D341Med (cell line): Measurements from ENCODE around the gene TJP2.
A peak's percentile ranks its signal among the peaks of the same experiment; 100 is the strongest.

Experiments
- DNase-seq: peaks from one replicate; pipeline ENCODE4 v3.0.0; 2012; ENCODE audit warnings: low spot score

TJP2 gene

GRCh38 chr9:69173891-69174615 is at the start of gene TJP2:
TSS of gene TJP2 (plus strand) at chr9:69174277. CDS start at chr9:69174373, 96 bp downstream.
- DNase-seq: peak; percentile 77

GRCh38 chr9:69130456-69131441 is 43.3 kb upstream of the TJP2 start:
- DNase-seq: no peak

GRCh38 chr9:69131682-69132081 is 42.4 kb upstream of the TJP2 start:
- DNase-seq: no peak

GRCh38 chr9:69132361-69132760 is 41.7 kb upstream of the TJP2 start:
- DNase-seq: no peak

- DNase-seq: no peak
Measured at GRCh38 chr9:69134412-69134811, 39.7 kb upstream of the TJP2 start.

GRCh38 chr9:69136185-69136584 is 37.9 kb upstream of the TJP2 start:
- no peak for DNase-seq

GRCh38 chr9:69136779-69137178 is 37.3 kb upstream of the TJP2 start:
- DNase-seq: no peak

- no peak for DNase-seq
Measured at GRCh38 chr9:69137311-69137710, 36.8 kb upstream of the TJP2 start.

GRCh38 chr9:69139596-69139995 is 34.5 kb upstream of the TJP2 start:
- DNase-seq: no peak

GRCh38 chr9:69140123-69140735 is 33.8 kb upstream of the TJP2 start:
- no peak for DNase-seq

GRCh38 chr9:69141851-69142250 is 32.2 kb upstream of the TJP2 start:
- no peak for DNase-seq

- no peak for DNase-seq
Measured at GRCh38 chr9:69143291-69143690, 30.8 kb upstream of the TJP2 start.

GRCh38 chr9:69145144-69145715 is 28.8 kb upstream of the TJP2 start:
- DNase-seq: no peak

GRCh38 chr9:69147041-69147834 is 26.8 kb upstream of the TJP2 start:
- DNase-seq: no peak

- DNase-seq: no peak
Measured at GRCh38 chr9:69149321-69149807, 24.7 kb upstream of the TJP2 start.

- DNase-seq: no peak
Measured at GRCh38 chr9:69151506-69151905, 22.6 kb upstream of the TJP2 start.

GRCh38 chr9:69153707-69154521 is 20.2 kb upstream of the TJP2 start:
- no peak for DNase-seq

- no peak for DNase-seq
Measured at GRCh38 chr9:69155341-69156030, 18.6 kb upstream of the TJP2 start.

- no peak for DNase-seq
Measured at GRCh38 chr9:69157751-69158466, 16.2 kb upstream of the TJP2 start.
